Subcutaneous abdominal adipose tissue (tissue), 5 donors: ENCODE measurements around the gene ZNF223.
A peak's percentile ranks its signal among the peaks of the same experiment; 100 is the strongest.

Experiments
- H3K27ac ChIP-seq: one replicate; pipeline ENCODE4 v1.7.0; 2013; ENCODE audit warnings: low read depth, mild to moderate bottlenecking, inconsistent platforms, low read length, moderate library complexity
- H3K27me3 ChIP-seq, 5 donors: one replicate each; pipeline ENCODE4 v1.7.0; 2013; ENCODE audit warnings: low read length in 5 of 5, inconsistent platforms in 1 of 5; ENCODE audit not compliant: control insufficient read depth in 5 of 5, insufficient read depth in 4 of 5
- H3K36me3 ChIP-seq, 5 donors: one replicate each; pipeline ENCODE4 v1.7.0; 2013; ENCODE audit warnings: low read length in 5 of 5; ENCODE audit not compliant: control insufficient read depth in 5 of 5, insufficient read depth in 5 of 5
- H3K4me1 ChIP-seq, 5 donors: one replicate each; pipeline ENCODE4 v1.7.0; 2013; ENCODE audit warnings: low read length in 5 of 5, mild to moderate bottlenecking in 3 of 5, moderate library complexity in 1 of 5; ENCODE audit not compliant: control insufficient read depth in 5 of 5, insufficient read depth in 5 of 5
- H3K4me3 ChIP-seq, 5 donors: one replicate each; pipeline ENCODE4 v1.7.0; 2013; ENCODE audit warnings: low read length in 5 of 5, low read depth in 1 of 5
- H3K9ac ChIP-seq, 5 donors: one replicate each; pipeline ENCODE4 v1.7.0; 2013; ENCODE audit warnings: low read length in 5 of 5, mild to moderate bottlenecking in 4 of 5, moderate library complexity in 3 of 5
- H3K9me3 ChIP-seq, 5 donors: one replicate each; pipeline ENCODE4 v1.7.0; 2013; ENCODE audit warnings: low read length in 5 of 5; ENCODE audit not compliant: control insufficient read depth in 5 of 5
- donor health status: healthy.
- donor health status: healthy.
- donor health status: healthy.
- donor health status: healthy.
- donor health status: healthy.

The ZNF223 gene

GRCh38 chr19:44024900-44025216 lies 27.0 kb upstream of the ZNF223 start:
- peaks cover 12 to 39% (median 18%) of the 10 kb centered on the region in 5 donors for H3K9me3 ChIP-seq
- peak overlapping the region; percentile 60 for H3K27ac ChIP-seq

GRCh38 chr19:44025217-44025936 lies 26.5 kb upstream of the ZNF223 start, which contains the start of gene ZNF222:
Gene ZNF222, plus strand, starts transcription at chr19:44025379. Its CDS starts 58 bp downstream, at chr19:44025437.
- Histone ChIP-seq H3K27ac (peak within 1 kb of the TSS; percentile 60), H3K9me3 (peaks cover 17 to 39% (median 23%) of the 10 kb centered on the region in 5 donors), H3K4me3 (peak within 1 kb of the TSS; percentile 70 to 94 (median 92)), H3K27me3 (no peaks in the 10 kb centered on the region), H3K4me1 (peaks cover 0 to 15% (median 14%) of the 10 kb centered on the region in 5 donors), H3K36me3 (peaks cover 32 to 38% (median 35%) of the 10 kb centered on the region in 5 donors), H3K9ac (peak within 1 kb of the TSS; percentile 50 to 88 (median 79))

More at GRCh38 chr19:44024900-44025216, 27.0 kb upstream of the ZNF223 start:
- Histone ChIP-seq H3K4me3 (peak overlapping the region; percentile 70 to 94 (median 92)), H3K36me3 (peaks cover 27 to 33% (median 32%) of the 10 kb centered on the region in 5 donors), H3K9ac (peak overlapping the region in 3 of 5 donors; percentile 74 to 88 (median 87)), H3K27me3 (no peaks in the 10 kb centered on the region), H3K4me1 (peaks cover 0 to 15% (median 14%) of the 10 kb centered on the region in 5 donors)

DNA sequence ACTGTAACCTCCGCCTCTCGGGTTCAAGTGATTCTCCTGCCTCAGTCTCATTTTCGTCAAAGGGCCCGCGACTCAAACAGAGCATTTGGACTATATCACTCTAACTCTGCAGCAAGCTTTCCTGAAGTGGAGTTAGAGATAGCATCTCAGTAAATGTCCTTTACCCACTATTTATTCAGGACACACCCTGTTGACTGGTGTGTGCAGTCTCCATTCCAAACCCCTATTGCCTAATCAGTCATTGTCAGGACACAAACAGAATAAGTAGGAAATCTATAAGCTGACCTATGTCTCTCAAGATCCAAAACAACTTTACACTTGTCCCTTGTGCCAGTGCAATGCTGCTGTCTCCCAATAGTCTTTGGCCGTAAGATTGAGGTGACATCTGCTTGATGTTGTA lies 25.2 kb upstream of the ZNF223 start:
- Histone ChIP-seq H3K9me3 (peaks cover 27 to 47% (median 32%) of the 10 kb centered on the region in 5 donors), H3K27me3 (no peaks in the 10 kb centered on the region), H3K9ac (no peak overlapping the region), H3K36me3 (peaks cover 41 to 51% (median 46%) of the 10 kb centered on the region in 5 donors), H3K4me1 (peaks cover 0 to 15% (median 14%) of the 10 kb centered on the region in 5 donors), H3K27ac (no peak overlapping the region), H3K4me3 (peak overlapping the region in 1 of 5 donors; percentile 0)

DNA sequence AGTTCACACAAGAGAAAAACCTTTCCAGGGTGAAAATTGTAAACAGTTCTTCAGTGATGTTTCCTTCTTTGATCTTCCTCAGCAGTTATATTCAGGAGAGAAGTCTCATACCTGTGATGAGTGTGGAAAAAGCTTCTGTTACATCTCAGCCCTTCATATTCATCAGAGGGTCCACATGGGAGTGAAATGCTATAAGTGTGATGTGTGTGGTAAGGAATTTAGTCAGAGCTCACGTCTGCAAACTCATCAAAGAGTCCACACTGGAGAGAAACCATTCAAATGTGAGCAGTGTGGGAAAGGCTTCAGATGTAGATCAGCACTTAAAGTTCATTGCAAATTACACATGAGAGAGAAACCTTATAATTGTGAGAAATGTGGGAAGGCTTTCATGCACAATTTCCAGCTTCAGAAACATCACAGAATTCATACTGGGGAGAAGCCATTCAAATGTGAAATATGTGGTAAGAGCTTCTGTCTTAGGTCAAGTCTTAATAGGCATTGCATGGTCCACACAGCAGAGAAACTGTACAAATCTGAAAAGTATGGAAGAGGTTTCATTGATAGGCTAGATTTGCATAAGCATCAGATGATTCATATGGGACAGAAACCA lies 19.7 kb upstream of the ZNF223 start:
- peaks cover 53 to 99% (median 79%) of the 10 kb centered on the region in 5 donors for H3K9me3 ChIP-seq

GRCh38 chr19:44042147-44042546 lies 9.7 kb upstream of the ZNF223 start:
- Histone ChIP-seq H3K27me3 (no peaks in the 10 kb centered on the region), H3K9ac (no peak overlapping the region), H3K36me3 (no peaks in the 10 kb centered on the region), H3K4me1 (no peaks in the 10 kb centered on the region), H3K9me3 (peaks cover 16 to 50% (median 30%) of the 10 kb centered on the region in 5 donors), H3K4me3 (no peak overlapping the region), H3K27ac (no peak overlapping the region)

More for the DNA sequence above, 19.7 kb upstream of the ZNF223 start:
- Histone ChIP-seq H3K4me3 (peak overlapping the region; percentile 9 to 65 (median 50)), H3K27me3 (no peaks in the 10 kb centered on the region), H3K27ac (no peak overlapping the region), H3K4me1 (no peaks in the 10 kb centered on the region), H3K9ac (no peak overlapping the region), H3K36me3 (peaks cover 49 to 57% (median 52%) of the 10 kb centered on the region in 5 donors)

- peaks cover 0 to 10% (median 0%) of the 10 kb centered on the region in 5 donors for H3K9me3 ChIP-seq
- H3K27ac ChIP-seq: peak overlapping the region; percentile 76
- H3K27me3 ChIP-seq: peaks cover 0 to 10% (median 6%) of the 10 kb centered on the region in 5 donors
- H3K36me3 ChIP-seq: peaks cover 4 to 9% (median 4%) of the 10 kb centered on the region in 5 donors
- peaks cover 3 to 20% (median 16%) of the 10 kb centered on the region in 5 donors for H3K4me1 ChIP-seq
- H3K4me3 ChIP-seq: peak overlapping the region; percentile 68 to 96 (median 93)
- peak overlapping the region in 4 of 5 donors; percentile 44 to 82 (median 54) for H3K9ac ChIP-seq
These were observed 841 bp upstream of the ZNF223 start for GRCh38 chr19:44050740-44051649.

DNA sequence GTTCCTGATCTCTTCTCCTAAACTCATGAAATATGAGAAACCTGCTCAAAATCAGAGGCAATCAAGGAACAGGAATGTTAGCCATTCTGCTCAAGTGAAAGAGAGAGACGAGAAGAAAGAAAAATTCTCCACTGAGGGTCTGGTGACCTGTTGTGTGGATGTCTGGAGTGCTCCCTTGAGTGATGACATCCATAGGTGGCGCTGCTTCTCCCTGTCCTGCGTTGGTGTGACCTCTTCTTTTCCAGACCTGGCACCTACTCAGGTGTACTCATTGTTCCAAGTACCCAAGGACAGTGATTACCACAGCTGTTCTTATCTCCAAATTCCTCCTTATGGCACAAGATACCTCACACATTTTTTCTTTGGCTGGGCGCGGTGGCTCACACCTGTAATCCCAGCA lies 4.0 kb downstream of the ZNF223 start:
- H3K27ac ChIP-seq: no peak overlapping the region
- no peak overlapping the region for H3K9ac ChIP-seq
- peaks cover 0 to under 1% (median 0%) of the 10 kb centered on the region in 5 donors for H3K27me3 ChIP-seq
- peaks cover 12 to 40% (median 37%) of the 10 kb centered on the region in 5 donors for H3K36me3 ChIP-seq
- peak overlapping the region in 1 of 5 donors; percentile 17 for H3K4me3 ChIP-seq
- H3K4me1 ChIP-seq: peaks cover 3 to 18% (median 16%) of the 10 kb centered on the region in 5 donors
- H3K9me3 ChIP-seq: peaks cover 0 to 10% (median 6%) of the 10 kb centered on the region in 5 donors

- Histone ChIP-seq H3K36me3 (peaks cover 39 to 74% (median 70%) of the 10 kb centered on the region in 5 donors), H3K9me3 (peaks cover 0 to 31% (median 21%) of the 10 kb centered on the region in 5 donors), H3K4me1 (no peaks in the 10 kb centered on the region), H3K9ac (no peak overlapping the region), H3K27ac (no peak overlapping the region), H3K27me3 (no peaks in the 10 kb centered on the region), H3K4me3 (peak overlapping the region in 2 of 5 donors; percentile 16 to 22)
These were observed 7.4 kb downstream of the ZNF223 start for GRCh38 chr19:44059229-44059628.

- no peak overlapping the region for H3K27ac ChIP-seq
- peaks cover 11 to 45% (median 35%) of the 10 kb centered on the region in 5 donors for H3K9me3 ChIP-seq
- H3K36me3 ChIP-seq: peaks cover 43 to 84% (median 77%) of the 10 kb centered on the region in 5 donors
- no peak overlapping the region for H3K9ac ChIP-seq
- no peaks in the 10 kb centered on the region for H3K4me1 ChIP-seq
- peak overlapping the region in 2 of 5 donors; percentile 7 to 8 for H3K4me3 ChIP-seq
- H3K27me3 ChIP-seq: no peaks in the 10 kb centered on the region
These were observed 9.2 kb downstream of the ZNF223 start for GRCh38 chr19:44061038-44061437.
